Endometrial microvascular endothelial cells (primary cell): ENCODE data around the gene MAP6D1. TPM values are rescaled to one million over a fixed set of nuclear protein-coding genes. Genes with fewer than 3 reads are reported as not detected.
"Not testable (repeated sequence)": the region's sequence is repeated elsewhere in the genome, so short reads cannot be mapped to it uniquely, and the experiment has no call there.

Experiments
- in situ Hi-C: cut with HindIII; loops from 2 replicates; pipeline ENCODE4 v1.10.0; 2017; ENCODE audit warnings: low sequenced_read_pairs, low pct_unique_long_range_greater_than_20kb; ENCODE audit errors: inconsistent ontology term
- total RNA-seq: library from RNA; depleted of rRNA; stranded (reverse); fragments of >200 nt; gene quantifications from one replicate; pipeline ENCODE4 v1.2.3, GENCODE V29; 2015; ENCODE audit errors: inconsistent ontology term

MAP6D1 gene
- total RNA-seq, 1 donor from 2014 or later = 4.0 TPM

GRCh38 chr3:183808355-183808754 is 17.0 kb downstream of the MAP6D1 start:
- in situ Hi-C loops = no loop called here

DNA sequence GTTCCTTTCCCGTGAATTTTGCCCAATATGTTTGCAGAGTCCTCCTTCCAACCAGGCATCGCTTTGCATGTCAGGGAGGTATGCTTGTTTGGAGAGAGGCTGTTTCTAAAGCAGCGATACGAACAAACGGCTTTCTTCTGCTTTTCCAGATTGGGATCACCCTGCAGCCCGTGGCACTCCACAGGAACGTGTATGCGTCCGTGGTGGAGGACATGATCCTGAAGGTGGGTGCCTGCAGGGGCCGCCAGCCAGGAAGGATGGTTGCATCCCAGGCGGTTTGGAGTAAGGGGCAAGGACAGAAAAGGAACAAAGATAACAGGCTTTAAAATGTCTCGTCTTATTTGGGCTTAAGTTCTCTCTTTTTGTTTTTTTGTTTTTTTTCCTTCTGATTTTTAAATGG is 17.5 kb downstream of the MAP6D1 start:
- in situ Hi-C loops = no loop called here

- in situ Hi-C loops = no loop called here
Observed at GRCh38 chr3:183807209-183807728, 18.1 kb downstream of the MAP6D1 start.

GRCh38 chr3:183802989-183803388 is 22.4 kb downstream of the MAP6D1 start:
- in situ Hi-C loops = no loop called here

DNA sequence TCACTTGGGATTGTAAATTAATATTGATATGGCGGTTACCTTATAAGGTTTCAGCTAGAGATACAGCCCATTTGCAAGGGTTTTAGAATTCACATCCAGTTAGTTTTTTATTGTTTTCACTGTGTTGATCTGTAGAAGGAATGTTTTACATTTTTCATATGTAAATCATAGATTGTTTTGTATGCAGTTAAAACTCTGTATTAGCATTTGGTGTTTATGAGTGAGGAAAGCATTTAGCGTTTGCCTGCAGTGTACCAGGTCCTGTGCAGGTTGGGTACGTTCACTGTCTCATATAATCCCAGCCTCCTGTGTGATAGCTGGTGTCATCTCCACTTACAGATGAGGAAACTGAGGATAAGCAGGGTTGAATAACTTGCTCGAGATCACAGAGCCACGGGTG is 23.8 kb downstream of the MAP6D1 start:
- in situ Hi-C loops = no loop called here

DNA sequence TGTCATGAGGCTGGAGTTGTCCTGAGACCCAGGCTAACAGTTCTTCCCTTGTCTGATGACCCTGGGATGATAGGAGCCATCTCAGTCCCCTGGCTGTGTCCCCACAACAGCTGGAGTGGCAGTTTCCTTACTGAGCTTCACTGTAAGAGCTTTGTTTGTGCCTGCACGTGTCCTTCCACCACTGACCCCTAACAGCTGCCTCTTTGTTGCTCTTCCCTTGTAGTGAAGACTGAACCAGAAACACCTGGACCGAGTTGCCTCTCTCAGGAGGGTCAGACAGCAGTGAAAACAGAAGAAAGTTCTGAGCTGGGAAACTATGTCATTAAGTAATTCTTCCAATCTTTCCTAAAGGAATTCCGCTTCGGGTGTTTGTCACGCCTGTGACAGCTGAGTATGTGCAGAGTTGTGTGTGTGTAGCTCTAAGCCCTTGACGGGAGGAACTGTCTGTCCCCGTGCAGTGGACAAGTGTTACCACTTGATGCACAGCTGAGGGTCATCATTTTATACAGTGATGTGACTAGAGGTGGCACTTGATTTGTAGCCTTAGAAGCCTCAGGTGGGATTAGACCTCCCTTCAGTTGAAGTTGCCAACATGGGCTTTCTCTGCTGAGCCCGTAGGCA is 25.0 kb downstream of the MAP6D1 start:
- in situ Hi-C loops = no loop called here

DNA sequence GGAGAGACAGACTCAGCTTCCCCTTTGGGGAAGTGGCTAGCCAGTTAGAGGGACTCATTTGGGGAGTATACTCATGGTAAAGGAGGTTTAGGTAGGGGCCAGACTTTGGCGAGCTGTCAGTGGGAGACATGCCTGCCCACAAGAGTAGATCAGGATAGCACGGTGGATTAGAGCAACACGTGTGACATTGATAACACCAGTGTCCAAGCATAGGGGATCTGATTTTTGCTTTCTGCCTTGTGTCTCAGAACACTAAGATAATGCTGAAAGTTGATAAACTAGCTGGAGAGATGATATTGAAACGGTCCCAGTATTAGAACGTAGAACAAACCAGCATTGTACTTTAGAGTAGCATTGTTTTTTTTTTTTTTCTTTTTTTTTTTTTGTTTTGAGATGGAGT is 25.9 kb downstream of the MAP6D1 start:
- in situ Hi-C loops = no loop called here

DNA sequence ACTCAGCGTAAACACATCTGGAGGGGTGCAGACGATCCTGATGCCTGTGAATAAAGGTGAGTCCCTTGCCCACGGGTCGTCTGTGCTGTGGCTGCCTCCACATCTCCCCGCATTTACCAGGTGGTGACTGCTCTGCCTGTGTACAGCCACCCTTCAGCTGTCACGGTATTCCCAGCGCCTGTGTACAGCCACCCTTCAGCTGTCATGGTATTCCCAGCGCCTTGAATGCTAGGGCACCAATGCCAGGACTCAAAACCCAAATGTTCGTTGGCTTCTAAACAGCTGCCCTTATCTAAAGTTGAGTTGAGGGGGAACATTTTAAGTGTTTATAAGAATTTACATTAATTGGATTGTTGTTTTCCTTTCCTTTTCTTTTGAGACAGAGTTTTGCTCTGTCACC is 27.4 kb downstream of the MAP6D1 start:
- in situ Hi-C loops = no loop called here

DNA sequence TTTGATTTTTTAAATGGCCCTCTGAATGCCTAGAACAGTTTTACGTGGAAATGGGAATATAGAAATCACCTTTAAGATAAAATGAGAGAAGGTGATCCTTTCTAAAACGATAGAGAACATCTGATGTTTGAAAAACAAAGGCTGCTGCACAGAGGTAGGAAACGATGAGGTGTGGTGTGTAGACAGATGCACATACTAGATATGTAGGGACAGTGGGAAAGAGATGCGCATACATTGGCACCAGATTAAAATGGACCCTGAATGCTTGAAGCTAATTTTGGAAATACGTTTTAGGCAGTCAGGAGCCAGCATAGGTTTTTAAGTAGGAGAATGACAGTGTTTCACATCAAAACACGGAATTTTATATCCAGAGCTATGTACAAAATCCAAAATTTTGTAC is 29.0 kb downstream of the MAP6D1 start:
- in situ Hi-C loops = no loop called here

DNA sequence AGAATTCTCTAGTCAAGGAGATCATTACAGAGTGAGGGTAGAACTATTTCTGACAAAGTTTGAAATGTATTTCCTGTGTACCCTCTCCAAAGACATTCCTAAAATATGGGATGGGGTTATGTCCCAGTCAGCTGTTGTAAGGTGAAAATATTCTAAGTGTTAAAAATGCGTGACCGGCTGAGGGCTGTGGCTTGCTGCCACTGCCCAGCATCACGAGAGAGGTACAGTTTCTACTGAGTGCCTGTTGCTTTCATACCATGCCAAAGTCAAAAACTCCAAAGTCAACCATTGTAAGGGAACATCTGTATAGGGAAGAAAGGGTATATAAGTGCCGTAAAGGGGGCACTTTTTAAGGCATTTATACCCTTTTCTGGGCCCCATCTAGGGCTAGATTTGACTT is 30.9 kb downstream of the MAP6D1 start:
- in situ Hi-C loops = no loop called here

GRCh38 chr3:183792976-183793375 is 32.4 kb downstream of the MAP6D1 start:
- in situ Hi-C loops = no loop called here

- in situ Hi-C loops = no loop called here
Observed at GRCh38 chr3:183790700-183791099, 34.7 kb downstream of the MAP6D1 start.

DNA sequence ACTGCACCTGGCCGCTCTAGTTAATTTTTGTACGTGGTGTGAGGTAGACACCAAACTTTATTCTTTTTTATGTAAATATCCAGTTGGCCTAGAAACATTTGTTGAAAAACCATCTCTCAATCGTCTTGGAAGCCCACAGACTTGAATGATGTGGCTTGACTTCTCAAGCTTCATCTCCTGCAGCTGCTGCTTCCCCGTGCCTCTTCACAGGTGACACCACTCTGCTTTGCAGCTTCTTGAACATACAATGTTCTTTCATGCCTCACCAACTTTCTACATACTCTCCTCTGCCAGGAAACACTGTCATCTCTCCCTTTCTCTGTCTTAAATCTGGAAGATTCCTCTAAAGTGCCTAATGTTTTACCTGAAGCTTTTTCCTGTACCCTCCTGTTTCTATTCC is 35.6 kb downstream of the MAP6D1 start:
- in situ Hi-C loops = no loop called here

GRCh38 chr3:183784503-183784902 is 40.9 kb downstream of the MAP6D1 start:
- in situ Hi-C loops = not testable (repeated sequence)

DNA sequence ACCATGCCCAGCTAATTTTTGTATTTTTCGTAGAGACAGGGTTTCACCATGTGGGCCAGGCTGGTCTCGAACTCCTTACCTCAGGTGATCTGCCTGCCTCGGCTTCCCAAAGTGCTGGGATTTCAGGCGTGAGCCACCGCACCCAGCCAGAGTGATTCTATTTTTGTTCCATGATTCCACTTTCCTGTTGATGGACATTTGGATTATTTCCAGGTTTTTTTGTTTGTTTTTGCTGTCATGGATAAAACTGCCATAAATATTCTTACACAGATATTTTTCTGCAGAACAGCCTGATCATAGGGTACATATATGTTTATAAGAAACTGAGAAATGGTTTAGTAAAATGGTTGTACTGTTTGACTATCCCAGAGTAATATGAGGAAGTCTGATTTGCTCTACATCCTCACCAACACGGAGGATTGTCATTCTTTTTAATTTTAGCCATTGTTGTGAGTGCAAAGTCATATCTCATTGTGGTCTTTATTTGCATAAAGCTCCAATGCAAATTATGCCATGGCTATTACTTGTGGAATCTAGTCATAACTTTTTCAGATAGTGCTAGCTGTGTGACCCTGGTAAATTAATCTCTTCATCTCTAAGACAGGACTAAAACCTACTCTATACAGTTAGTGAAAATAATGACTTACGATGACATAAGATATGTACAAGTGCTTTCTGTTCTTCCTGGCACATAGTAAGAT is 42.7 kb downstream of the MAP6D1 start:
- in situ Hi-C loops = no loop called here

GRCh38 chr3:183781246-183781645 is 44.1 kb downstream of the MAP6D1 start:
- in situ Hi-C loops = no loop called here

DNA sequence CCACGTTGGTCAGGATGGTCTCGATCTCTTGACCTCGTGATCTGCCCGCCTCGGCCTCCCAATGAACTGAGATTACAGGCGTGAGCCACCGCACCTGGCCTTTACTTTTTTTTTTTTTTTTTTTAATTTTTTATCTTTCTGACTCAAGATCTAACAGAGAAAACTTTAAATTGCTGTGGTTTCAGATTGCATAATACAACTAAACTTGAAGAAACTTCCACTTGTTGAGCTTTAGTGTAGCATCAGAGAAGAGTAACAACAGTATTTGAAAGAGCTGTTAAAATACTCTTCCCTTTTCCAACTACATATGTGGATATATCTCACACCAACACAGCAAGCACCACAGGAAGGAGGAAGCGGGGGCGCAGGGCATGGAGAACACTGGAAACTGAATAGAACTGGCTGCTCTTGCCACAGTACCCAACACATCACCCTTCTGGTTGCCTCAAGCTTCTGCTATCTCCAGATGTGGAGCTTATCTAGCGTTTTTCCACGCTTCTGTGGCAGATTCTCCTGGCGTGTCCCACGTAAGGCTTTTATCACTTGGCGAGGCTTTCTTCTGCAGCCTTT is 45.4 kb downstream of the MAP6D1 start:
- in situ Hi-C loops = no loop called here

GRCh38 chr3:183777016-183777618 is 48.3 kb downstream of the MAP6D1 start:
- in situ Hi-C loops = no loop called here

- in situ Hi-C loops = not testable (repeated sequence)
Observed at GRCh38 chr3:183776451-183776850, 48.9 kb downstream of the MAP6D1 start.

- in situ Hi-C loops = no loop called here
Observed at GRCh38 chr3:183775781-183776180, 49.6 kb downstream of the MAP6D1 start.
